Activated T-cell treated with anti-CD3 and anti-CD28 coated beads, Interleukin-2, amount 50 U/mL, for 24 hours (primary cell): ENCODE measurements around the gene FOXN1.
"Not testable (repeated sequence)": the region's sequence is repeated elsewhere in the genome, so short reads cannot be mapped to it uniquely, and the experiment has no call there.

ENCODE experiments used
- DNase-seq: peaks from one replicate; pipeline ENCODE4 v3.0.0-alpha.2; 2020
- H3K27ac Mint-ChIP-seq: 2 replicates; pipeline ENCODE4 v1.8.0; 2020; ENCODE audit warnings: mild to moderate bottlenecking, mixed read lengths
- H3K27me3 Mint-ChIP-seq: 2 replicates; pipeline ENCODE4 v1.8.0; 2020; ENCODE audit warnings: mixed read lengths
- H3K36me3 Mint-ChIP-seq: 2 replicates; pipeline ENCODE4 v1.8.0; 2020; ENCODE audit warnings: low read depth, mixed read lengths
- H3K4me1 Mint-ChIP-seq: 2 replicates; pipeline ENCODE4 v1.8.0; 2020; ENCODE audit warnings: low read depth, mixed read lengths
- H3K4me3 Mint-ChIP-seq: 2 replicates; pipeline ENCODE4 v1.8.0; 2020; ENCODE audit warnings: mild to moderate bottlenecking, moderate library complexity, mixed read lengths
- H3K9me3 Mint-ChIP-seq: 2 replicates; pipeline ENCODE4 v1.8.0; 2020; ENCODE audit warnings: mixed read lengths

The FOXN1 gene

GRCh38 chr17:28522281-28522680, 16.1 kb downstream of the FOXN1 start:
- H3K4me3 Mint-ChIP-seq, DNase-seq, H3K4me1 Mint-ChIP-seq, H3K36me3 Mint-ChIP-seq, H3K27me3 Mint-ChIP-seq, H3K27ac Mint-ChIP-seq, H3K9me3 Mint-ChIP-seq: not testable (repeated sequence)

GRCh38 chr17:28523186-28523585, 17.0 kb downstream of the FOXN1 start:
- no peak overlapping the region for H3K4me3 Mint-ChIP-seq
- H3K9me3 Mint-ChIP-seq, result no peaks in the 10 kb centered on the region
- peaks cover 3% of the 10 kb centered on the region for H3K27me3 Mint-ChIP-seq
- DNase-seq, result no peak
- no peak overlapping the region for H3K27ac Mint-ChIP-seq
- H3K4me1 Mint-ChIP-seq, result no peaks in the 10 kb centered on the region
- H3K36me3 Mint-ChIP-seq, result no peaks in the 10 kb centered on the region

GRCh38 chr17:28523876-28524275, 17.7 kb downstream of the FOXN1 start:
- H3K27me3 Mint-ChIP-seq, result peaks cover 2% of the 10 kb centered on the region
- H3K27ac Mint-ChIP-seq, result no peak overlapping the region
- no peaks in the 10 kb centered on the region for H3K36me3 Mint-ChIP-seq
- no peaks in the 10 kb centered on the region for H3K9me3 Mint-ChIP-seq
- H3K4me1 Mint-ChIP-seq, result no peaks in the 10 kb centered on the region
- DNase-seq, result no peak
- no peak overlapping the region for H3K4me3 Mint-ChIP-seq

- Mint-ChIP-seq H3K4me3 (no peak overlapping the region), H3K36me3 (no peaks in the 10 kb centered on the region), H3K9me3 (no peaks in the 10 kb centered on the region), H3K4me1 (no peaks in the 10 kb centered on the region), H3K27me3 (no peaks in the 10 kb centered on the region), H3K27ac (no peak overlapping the region)
- no peak for DNase-seq
Observed at GRCh38 chr17:28524476-28525424, 18.6 kb downstream of the FOXN1 start.

GRCh38 chr17:28526381-28526780, 20.2 kb downstream of the FOXN1 start:
- no peaks in the 10 kb centered on the region for H3K27me3 Mint-ChIP-seq
- no peaks in the 10 kb centered on the region for H3K36me3 Mint-ChIP-seq
- no peaks in the 10 kb centered on the region for H3K4me1 Mint-ChIP-seq
- no peak overlapping the region for H3K27ac Mint-ChIP-seq
- H3K4me3 Mint-ChIP-seq, result no peak overlapping the region
- H3K9me3 Mint-ChIP-seq, result no peaks in the 10 kb centered on the region
- no peak for DNase-seq

- Mint-ChIP-seq H3K27ac (no peak overlapping the region), H3K4me1 (no peaks in the 10 kb centered on the region), H3K9me3 (no peaks in the 10 kb centered on the region), H3K4me3 (no peak overlapping the region), H3K27me3 (no peaks in the 10 kb centered on the region), H3K36me3 (no peaks in the 10 kb centered on the region)
- no peak for DNase-seq
Observed at GRCh38 chr17:28527181-28527681, 21.1 kb downstream of the FOXN1 start.

GRCh38 chr17:28527859-28528258, 21.7 kb downstream of the FOXN1 start:
- no peaks in the 10 kb centered on the region for H3K9me3 Mint-ChIP-seq
- no peak overlapping the region for H3K4me3 Mint-ChIP-seq
- DNase-seq, result no peak
- no peaks in the 10 kb centered on the region for H3K36me3 Mint-ChIP-seq
- H3K27me3 Mint-ChIP-seq, result no peaks in the 10 kb centered on the region
- H3K27ac Mint-ChIP-seq, result no peak overlapping the region
- H3K4me1 Mint-ChIP-seq, result no peaks in the 10 kb centered on the region

GRCh38 chr17:28528327-28529012, 22.3 kb downstream of the FOXN1 start:
- H3K36me3 Mint-ChIP-seq, result no peaks in the 10 kb centered on the region
- no peaks in the 10 kb centered on the region for H3K4me1 Mint-ChIP-seq
- no peak for DNase-seq
- H3K27ac Mint-ChIP-seq, result no peak overlapping the region
- no peak overlapping the region for H3K4me3 Mint-ChIP-seq
- H3K9me3 Mint-ChIP-seq, result no peaks in the 10 kb centered on the region
- no peaks in the 10 kb centered on the region for H3K27me3 Mint-ChIP-seq

GRCh38 chr17:28529013-28529400, 22.9 kb downstream of the FOXN1 start:
- H3K27ac Mint-ChIP-seq, result no peak overlapping the region
- no peaks in the 10 kb centered on the region for H3K4me1 Mint-ChIP-seq
- no peak for DNase-seq
- no peaks in the 10 kb centered on the region for H3K9me3 Mint-ChIP-seq
- H3K4me3 Mint-ChIP-seq, result no peak overlapping the region
- no peaks in the 10 kb centered on the region for H3K27me3 Mint-ChIP-seq
- no peaks in the 10 kb centered on the region for H3K36me3 Mint-ChIP-seq

- Mint-ChIP-seq H3K9me3 (no peaks in the 10 kb centered on the region), H3K4me1 (no peaks in the 10 kb centered on the region), H3K27ac (no peak overlapping the region), H3K4me3 (no peak overlapping the region), H3K36me3 (no peaks in the 10 kb centered on the region), H3K27me3 (no peaks in the 10 kb centered on the region)
- DNase-seq, result no peak
Observed at GRCh38 chr17:28530250-28530649, 24.1 kb downstream of the FOXN1 start.

- no peaks in the 10 kb centered on the region for H3K27me3 Mint-ChIP-seq
- no peak overlapping the region for H3K4me3 Mint-ChIP-seq
- H3K9me3 Mint-ChIP-seq, result no peaks in the 10 kb centered on the region
- H3K4me1 Mint-ChIP-seq, result no peaks in the 10 kb centered on the region
- no peaks in the 10 kb centered on the region for H3K36me3 Mint-ChIP-seq
- no peak overlapping the region for H3K27ac Mint-ChIP-seq
- no peak for DNase-seq
Observed at GRCh38 chr17:28530926-28531325, 24.8 kb downstream of the FOXN1 start.

- H3K36me3 Mint-ChIP-seq, result no peaks in the 10 kb centered on the region
- no peak overlapping the region for H3K27ac Mint-ChIP-seq
- H3K27me3 Mint-ChIP-seq, result no peaks in the 10 kb centered on the region
- H3K4me1 Mint-ChIP-seq, result no peaks in the 10 kb centered on the region
- H3K4me3 Mint-ChIP-seq, result no peak overlapping the region
- DNase-seq, result no peak
- H3K9me3 Mint-ChIP-seq, result no peaks in the 10 kb centered on the region
Observed at GRCh38 chr17:28532050-28532960, 26.2 kb downstream of the FOXN1 start.

- Mint-ChIP-seq H3K4me1 (no peaks in the 10 kb centered on the region), H3K27ac (no peak overlapping the region), H3K9me3 (no peaks in the 10 kb centered on the region), H3K4me3 (no peak overlapping the region), H3K27me3 (no peaks in the 10 kb centered on the region), H3K36me3 (no peaks in the 10 kb centered on the region)
- DNase-seq, result no peak
Observed at GRCh38 chr17:28533091-28533807, 27.1 kb downstream of the FOXN1 start.
